Gastroesophageal sphincter (tissue), 3 donors: ENCODE results near the gene DFFB.

ENCODE experiments used
- CTCF ChIP-seq, 4 experiments: fragments of 200-600 bp in 2 of 4; fragments of 450-650 bp in 2 of 4; sonication (generic) in 1 of 4; IDR thresholded peaks; one replicate each; pipeline ENCODE4 v1.5.1; 2017 to 2019; ENCODE audit warnings: antibody characterized with exemption in 4 of 4, mild to moderate bottlenecking in 2 of 4, moderate library complexity in 2 of 4
- POLR2A ChIP-seq, 2 donors: fragments of 450-650 bp; IDR thresholded peaks; one replicate each; pipeline ENCODE4 v1.6.1; 2017; ENCODE audit warnings: antibody characterized with exemption in 2 of 2, mild to moderate bottlenecking in 2 of 2, moderate library complexity in 1 of 2

GRCh38 chr1:3858231-3858981 is 1.1 kb downstream of the DFFB start:
- TF ChIP-seq CTCF (IDR thresholded peaks at IDR 0.05) (no peak), POLR2A (IDR thresholded peaks at IDR 0.05) (no peak)
